ENCODE data around the gene CDC7. TPM values are rescaled to one million over a fixed set of nuclear protein-coding genes. Genes with fewer than 3 reads are reported as not detected.

CDC7 gene
- total RNA-seq, 1 experiment from 2014 or later = 49.9 TPM

DNA sequence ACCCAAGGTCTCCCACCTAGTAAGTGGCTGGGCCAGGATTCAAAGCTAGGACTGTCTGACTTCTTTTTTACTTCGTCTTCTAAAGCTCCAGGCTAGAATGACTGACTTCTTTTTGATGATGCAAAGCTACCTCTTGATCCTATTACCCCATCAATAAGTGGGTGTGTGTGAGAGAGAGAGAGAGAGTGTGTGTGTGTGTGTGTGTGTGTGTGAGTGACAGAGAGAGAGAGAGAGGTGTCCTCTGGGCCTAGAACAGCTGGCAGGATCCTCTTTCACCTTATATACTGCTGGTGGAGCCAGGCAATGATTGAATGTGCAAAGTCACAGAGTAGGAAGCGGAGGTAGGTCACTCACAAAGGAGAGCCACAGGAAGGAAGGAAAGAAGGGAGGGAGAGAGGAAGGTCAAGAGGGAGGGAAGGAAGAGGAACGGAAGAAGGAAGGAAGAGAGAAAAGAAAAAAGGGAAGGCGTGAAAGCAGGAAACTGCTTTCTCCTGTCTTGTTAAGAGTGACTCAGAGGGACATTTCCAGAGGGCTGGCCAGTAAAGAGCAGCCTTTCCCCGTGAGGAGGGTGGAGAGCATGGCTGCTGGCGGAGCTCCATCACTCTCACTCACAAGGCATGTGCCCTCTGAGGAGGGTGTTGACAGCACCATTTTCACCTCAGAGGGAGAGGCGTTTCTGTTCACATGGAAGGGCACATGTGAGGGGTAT, 68.9 kb downstream of the CDC7 start:
- CTCF ChIA-PET = no interaction called here
- ATAC-seq = no peak
- peaks cover 1% of the 10 kb centered on the region for H3K36me3 Mint-ChIP-seq
- H3K4me1 Mint-ChIP-seq = peaks cover 12% of the 10 kb centered on the region
- DNase-seq (ENCODE audit: low spot score) = no peak
- TF ChIP-seq, protein P1, sequence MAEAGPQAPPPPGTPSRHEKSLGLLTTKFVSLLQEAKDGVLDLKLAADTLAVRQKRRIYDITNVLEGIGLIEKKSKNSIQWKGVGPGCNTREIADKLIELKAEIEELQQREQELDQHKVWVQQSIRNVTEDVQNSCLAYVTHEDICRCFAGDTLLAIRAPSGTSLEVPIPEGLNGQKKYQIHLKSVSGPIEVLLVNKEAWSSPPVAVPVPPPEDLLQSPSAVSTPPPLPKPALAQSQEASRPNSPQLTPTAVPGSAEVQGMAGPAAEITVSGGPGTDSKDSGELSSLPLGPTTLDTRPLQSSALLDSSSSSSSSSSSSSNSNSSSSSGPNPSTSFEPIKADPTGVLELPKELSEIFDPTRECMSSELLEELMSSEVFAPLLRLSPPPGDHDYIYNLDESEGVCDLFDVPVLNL (CRISPR knock-in tag; IDR thresholded peaks at IDR 0.05; ENCODE audit: borderline replicate concordance, low read depth) = no peak
- TF ChIP-seq, protein P2, sequence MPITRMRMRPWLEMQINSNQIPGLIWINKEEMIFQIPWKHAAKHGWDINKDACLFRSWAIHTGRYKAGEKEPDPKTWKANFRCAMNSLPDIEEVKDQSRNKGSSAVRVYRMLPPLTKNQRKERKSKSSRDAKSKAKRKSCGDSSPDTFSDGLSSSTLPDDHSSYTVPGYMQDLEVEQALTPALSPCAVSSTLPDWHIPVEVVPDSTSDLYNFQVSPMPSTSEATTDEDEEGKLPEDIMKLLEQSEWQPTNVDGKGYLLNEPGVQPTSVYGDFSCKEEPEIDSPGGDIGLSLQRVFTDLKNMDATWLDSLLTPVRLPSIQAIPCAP (CRISPR knock-in tag; IDR thresholded peaks at IDR 0.05) = no peak
- no peak for TF ChIP-seq ZNF317 (CRISPR knock-in tag; IDR thresholded peaks at IDR 0.05; ENCODE audit: borderline replicate concordance, low read depth)
- TF ChIP-seq, protein P3, sequence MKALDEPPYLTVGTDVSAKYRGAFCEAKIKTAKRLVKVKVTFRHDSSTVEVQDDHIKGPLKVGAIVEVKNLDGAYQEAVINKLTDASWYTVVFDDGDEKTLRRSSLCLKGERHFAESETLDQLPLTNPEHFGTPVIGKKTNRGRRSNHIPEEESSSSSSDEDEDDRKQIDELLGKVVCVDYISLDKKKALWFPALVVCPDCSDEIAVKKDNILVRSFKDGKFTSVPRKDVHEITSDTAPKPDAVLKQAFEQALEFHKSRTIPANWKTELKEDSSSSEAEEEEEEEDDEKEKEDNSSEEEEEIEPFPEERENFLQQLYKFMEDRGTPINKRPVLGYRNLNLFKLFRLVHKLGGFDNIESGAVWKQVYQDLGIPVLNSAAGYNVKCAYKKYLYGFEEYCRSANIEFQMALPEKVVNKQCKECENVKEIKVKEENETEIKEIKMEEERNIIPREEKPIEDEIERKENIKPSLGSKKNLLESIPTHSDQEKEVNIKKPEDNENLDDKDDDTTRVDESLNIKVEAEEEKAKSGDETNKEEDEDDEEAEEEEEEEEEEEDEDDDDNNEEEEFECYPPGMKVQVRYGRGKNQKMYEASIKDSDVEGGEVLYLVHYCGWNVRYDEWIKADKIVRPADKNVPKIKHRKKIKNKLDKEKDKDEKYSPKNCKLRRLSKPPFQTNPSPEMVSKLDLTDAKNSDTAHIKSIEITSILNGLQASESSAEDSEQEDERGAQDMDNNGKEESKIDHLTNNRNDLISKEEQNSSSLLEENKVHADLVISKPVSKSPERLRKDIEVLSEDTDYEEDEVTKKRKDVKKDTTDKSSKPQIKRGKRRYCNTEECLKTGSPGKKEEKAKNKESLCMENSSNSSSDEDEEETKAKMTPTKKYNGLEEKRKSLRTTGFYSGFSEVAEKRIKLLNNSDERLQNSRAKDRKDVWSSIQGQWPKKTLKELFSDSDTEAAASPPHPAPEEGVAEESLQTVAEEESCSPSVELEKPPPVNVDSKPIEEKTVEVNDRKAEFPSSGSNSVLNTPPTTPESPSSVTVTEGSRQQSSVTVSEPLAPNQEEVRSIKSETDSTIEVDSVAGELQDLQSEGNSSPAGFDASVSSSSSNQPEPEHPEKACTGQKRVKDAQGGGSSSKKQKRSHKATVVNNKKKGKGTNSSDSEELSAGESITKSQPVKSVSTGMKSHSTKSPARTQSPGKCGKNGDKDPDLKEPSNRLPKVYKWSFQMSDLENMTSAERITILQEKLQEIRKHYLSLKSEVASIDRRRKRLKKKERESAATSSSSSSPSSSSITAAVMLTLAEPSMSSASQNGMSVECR (CRISPR knock-in tag; IDR thresholded peaks at IDR 0.05; ENCODE audit: borderline replicate concordance) = no peak
- no peak for TF ChIP-seq ZNF121 (CRISPR knock-in tag; IDR thresholded peaks at IDR 0.05)
- no peak for TF ChIP-seq SMAD3 (CRISPR knock-in tag; IDR thresholded peaks at IDR 0.05; ENCODE audit: borderline replicate concordance)
- no peak for TF ChIP-seq TEAD4 (CRISPR knock-in tag; IDR thresholded peaks at IDR 0.05)
- no peak for TF ChIP-seq RELA (CRISPR knock-in tag; IDR thresholded peaks at IDR 0.05; ENCODE audit: borderline replicate concordance)
- no peak for TF ChIP-seq GTF2I (CRISPR knock-in tag; conservative IDR thresholded peaks at IDR 0.05)
- no peak for TF ChIP-seq TCF7 (CRISPR knock-in tag; IDR thresholded peaks at IDR 0.05; ENCODE audit: low read depth)
- no peak for TF ChIP-seq CREB1 (CRISPR knock-in tag; IDR thresholded peaks at IDR 0.05)
- TF ChIP-seq, protein P4, sequence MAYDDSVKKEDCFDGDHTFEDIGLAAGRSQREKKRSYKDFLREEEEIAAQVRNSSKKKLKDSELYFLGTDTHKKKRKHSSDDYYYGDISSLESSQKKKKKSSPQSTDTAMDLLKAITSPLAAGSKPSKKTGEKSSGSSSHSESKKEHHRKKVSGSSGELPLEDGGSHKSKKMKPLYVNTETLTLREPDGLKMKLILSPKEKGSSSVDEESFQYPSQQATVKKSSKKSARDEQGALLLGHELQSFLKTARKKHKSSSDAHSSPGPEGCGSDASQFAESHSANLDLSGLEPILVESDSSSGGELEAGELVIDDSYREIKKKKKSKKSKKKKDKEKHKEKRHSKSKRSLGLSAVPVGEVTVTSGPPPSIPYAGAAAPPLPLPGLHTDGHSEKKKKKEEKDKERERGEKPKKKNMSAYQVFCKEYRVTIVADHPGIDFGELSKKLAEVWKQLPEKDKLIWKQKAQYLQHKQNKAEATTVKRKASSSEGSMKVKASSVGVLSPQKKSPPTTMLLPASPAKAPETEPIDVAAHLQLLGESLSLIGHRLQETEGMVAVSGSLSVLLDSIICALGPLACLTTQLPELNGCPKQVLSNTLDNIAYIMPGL (CRISPR knock-in tag; IDR thresholded peaks at IDR 0.05) = no peak
- TF ChIP-seq, protein P5, sequence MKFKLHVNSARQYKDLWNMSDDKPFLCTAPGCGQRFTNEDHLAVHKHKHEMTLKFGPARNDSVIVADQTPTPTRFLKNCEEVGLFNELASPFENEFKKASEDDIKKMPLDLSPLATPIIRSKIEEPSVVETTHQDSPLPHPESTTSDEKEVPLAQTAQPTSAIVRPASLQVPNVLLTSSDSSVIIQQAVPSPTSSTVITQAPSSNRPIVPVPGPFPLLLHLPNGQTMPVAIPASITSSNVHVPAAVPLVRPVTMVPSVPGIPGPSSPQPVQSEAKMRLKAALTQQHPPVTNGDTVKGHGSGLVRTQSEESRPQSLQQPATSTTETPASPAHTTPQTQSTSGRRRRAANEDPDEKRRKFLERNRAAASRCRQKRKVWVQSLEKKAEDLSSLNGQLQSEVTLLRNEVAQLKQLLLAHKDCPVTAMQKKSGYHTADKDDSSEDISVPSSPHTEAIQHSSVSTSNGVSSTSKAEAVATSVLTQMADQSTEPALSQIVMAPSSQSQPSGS (CRISPR knock-in tag; IDR thresholded peaks at IDR 0.05; ENCODE audit: borderline replicate concordance, low read depth) = no peak
- TF ChIP-seq, protein P6, sequence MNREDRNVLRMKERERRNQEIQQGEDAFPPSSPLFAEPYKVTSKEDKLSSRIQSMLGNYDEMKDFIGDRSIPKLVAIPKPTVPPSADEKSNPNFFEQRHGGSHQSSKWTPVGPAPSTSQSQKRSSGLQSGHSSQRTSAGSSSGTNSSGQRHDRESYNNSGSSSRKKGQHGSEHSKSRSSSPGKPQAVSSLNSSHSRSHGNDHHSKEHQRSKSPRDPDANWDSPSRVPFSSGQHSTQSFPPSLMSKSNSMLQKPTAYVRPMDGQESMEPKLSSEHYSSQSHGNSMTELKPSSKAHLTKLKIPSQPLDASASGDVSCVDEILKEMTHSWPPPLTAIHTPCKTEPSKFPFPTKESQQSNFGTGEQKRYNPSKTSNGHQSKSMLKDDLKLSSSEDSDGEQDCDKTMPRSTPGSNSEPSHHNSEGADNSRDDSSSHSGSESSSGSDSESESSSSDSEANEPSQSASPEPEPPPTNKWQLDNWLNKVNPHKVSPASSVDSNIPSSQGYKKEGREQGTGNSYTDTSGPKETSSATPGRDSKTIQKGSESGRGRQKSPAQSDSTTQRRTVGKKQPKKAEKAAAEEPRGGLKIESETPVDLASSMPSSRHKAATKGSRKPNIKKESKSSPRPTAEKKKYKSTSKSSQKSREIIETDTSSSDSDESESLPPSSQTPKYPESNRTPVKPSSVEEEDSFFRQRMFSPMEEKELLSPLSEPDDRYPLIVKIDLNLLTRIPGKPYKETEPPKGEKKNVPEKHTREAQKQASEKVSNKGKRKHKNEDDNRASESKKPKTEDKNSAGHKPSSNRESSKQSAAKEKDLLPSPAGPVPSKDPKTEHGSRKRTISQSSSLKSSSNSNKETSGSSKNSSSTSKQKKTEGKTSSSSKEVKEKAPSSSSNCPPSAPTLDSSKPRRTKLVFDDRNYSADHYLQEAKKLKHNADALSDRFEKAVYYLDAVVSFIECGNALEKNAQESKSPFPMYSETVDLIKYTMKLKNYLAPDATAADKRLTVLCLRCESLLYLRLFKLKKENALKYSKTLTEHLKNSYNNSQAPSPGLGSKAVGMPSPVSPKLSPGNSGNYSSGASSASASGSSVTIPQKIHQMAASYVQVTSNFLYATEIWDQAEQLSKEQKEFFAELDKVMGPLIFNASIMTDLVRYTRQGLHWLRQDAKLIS (CRISPR knock-in tag; IDR thresholded peaks at IDR 0.05; ENCODE audit: borderline replicate concordance) = no peak
- TF ChIP-seq ZNF138 (CRISPR knock-in tag; conservative IDR thresholded peaks at IDR 0.05) = no peak
- TF ChIP-seq, protein P7, sequence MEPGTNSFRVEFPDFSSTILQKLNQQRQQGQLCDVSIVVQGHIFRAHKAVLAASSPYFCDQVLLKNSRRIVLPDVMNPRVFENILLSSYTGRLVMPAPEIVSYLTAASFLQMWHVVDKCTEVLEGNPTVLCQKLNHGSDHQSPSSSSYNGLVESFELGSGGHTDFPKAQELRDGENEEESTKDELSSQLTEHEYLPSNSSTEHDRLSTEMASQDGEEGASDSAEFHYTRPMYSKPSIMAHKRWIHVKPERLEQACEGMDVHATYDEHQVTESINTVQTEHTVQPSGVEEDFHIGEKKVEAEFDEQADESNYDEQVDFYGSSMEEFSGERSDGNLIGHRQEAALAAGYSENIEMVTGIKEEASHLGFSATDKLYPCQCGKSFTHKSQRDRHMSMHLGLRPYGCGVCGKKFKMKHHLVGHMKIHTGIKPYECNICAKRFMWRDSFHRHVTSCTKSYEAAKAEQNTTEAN (CRISPR knock-in tag; IDR thresholded peaks at IDR 0.05) = no peak
- TF ChIP-seq ZNF671 (CRISPR knock-in tag; IDR thresholded peaks at IDR 0.05) = no peak
- no peak for TF ChIP-seq GRHL2 (CRISPR knock-in tag; IDR thresholded peaks at IDR 0.05; ENCODE audit: insufficient replicate concordance, severe bottlenecking)
- no peak for TF ChIP-seq ZNF232 (CRISPR knock-in tag; IDR thresholded peaks at IDR 0.05)
- TF ChIP-seq, protein P8, sequence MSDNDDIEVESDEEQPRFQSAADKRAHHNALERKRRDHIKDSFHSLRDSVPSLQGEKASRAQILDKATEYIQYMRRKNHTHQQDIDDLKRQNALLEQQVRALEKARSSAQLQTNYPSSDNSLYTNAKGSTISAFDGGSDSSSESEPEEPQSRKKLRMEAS (CRISPR knock-in tag; IDR thresholded peaks at IDR 0.05) = no peak
- H3K27me3 Mint-ChIP-seq (ENCODE audit: low read depth) = no peaks in the 10 kb centered on the region
- POLR2A ChIA-PET = no interaction called here
- H3K9me3 Mint-ChIP-seq = peaks cover 10% of the 10 kb centered on the region; the same call in 1 of the 2 replicates
- H3K27ac Mint-ChIP-seq = no peak overlapping the region
- H3K4me3 Mint-ChIP-seq = no peak overlapping the region

Measured in WTC11 (cell line).